Large intestine (tissue), 12 donors: ENCODE data around the gene BCAT1. TPM values are rescaled to one million over a fixed set of nuclear protein-coding genes. Genes with fewer than 3 reads are reported as not detected.

Experiments
- DNase-seq, 2 donors: peaks; one replicate each; pipeline versions ENCODE4 v3.0.0 to v3.0.0-alpha.2; 2013
- H3K27ac ChIP-seq: one replicate; pipeline ENCODE4 v1.5.1; 2013; ENCODE audit warnings: low read length
- H3K27me3 ChIP-seq: 2 replicates; pipeline ENCODE4 v1.6.1; 2013; ENCODE audit warnings: low read length; ENCODE audit not compliant: control insufficient read depth, insufficient read depth
- H3K36me3 ChIP-seq: 2 replicates; pipeline ENCODE4 v1.6.1; 2013; ENCODE audit warnings: low read length; ENCODE audit not compliant: control insufficient read depth, insufficient read depth
- H3K4me1 ChIP-seq: one replicate; pipeline ENCODE4 v1.6.1; 2013; ENCODE audit warnings: low read length; ENCODE audit not compliant: control insufficient read depth, insufficient read depth
- H3K4me3 ChIP-seq: one replicate; pipeline ENCODE4 v1.5.1; 2013; ENCODE audit warnings: low read length
- H3K9me3 ChIP-seq: one replicate; pipeline ENCODE4 v1.6.1; 2013; ENCODE audit warnings: mild to moderate bottlenecking, low read depth, low read length, moderate library complexity; ENCODE audit not compliant: control insufficient read depth
- WGBS: methylation state at CpG from one replicate; pipeline ENCODE4 v1.1.5; 2013; ENCODE audit warnings: low lambda C conversion rate; ENCODE audit not compliant: insufficient coverage; 5-methylcytosine and 5-hydroxymethylcytosine counted together
- long read RNA-seq, 11 donors: transcript quantifications; one replicate each; lab custom pipeline, GENCODE V29; 2026
- polyA plus RNA-seq: library from polyadenylated mRNA; unstranded; fragments of 120-200 nt; gene quantifications from one replicate; pipeline ENCODE4 v1.2.1, GENCODE V29; 2013

The BCAT1 gene, protein sequence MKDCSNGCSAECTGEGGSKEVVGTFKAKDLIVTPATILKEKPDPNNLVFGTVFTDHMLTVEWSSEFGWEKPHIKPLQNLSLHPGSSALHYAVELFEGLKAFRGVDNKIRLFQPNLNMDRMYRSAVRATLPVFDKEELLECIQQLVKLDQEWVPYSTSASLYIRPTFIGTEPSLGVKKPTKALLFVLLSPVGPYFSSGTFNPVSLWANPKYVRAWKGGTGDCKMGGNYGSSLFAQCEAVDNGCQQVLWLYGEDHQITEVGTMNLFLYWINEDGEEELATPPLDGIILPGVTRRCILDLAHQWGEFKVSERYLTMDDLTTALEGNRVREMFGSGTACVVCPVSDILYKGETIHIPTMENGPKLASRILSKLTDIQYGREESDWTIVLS
- 6.1 TPM for polyA plus RNA-seq
- long read RNA-seq, donor 1: 0 reads
- long read RNA-seq, donor 2, full-length matches to known transcripts: 3 of 3 reads
- long read RNA-seq, donor 2, partial matches to known transcripts: 0 of 3 reads
- long read RNA-seq, donor 2, other reads (novel, unspliced or antisense): 0 of 3 reads
- long read RNA-seq, donor 3: 0 reads
- long read RNA-seq, donor 4: 0 reads
- long read RNA-seq, donor 5: 0 reads
- long read RNA-seq, donor 6, full-length matches to known transcripts: 1 of 1 reads
- long read RNA-seq, donor 6, partial matches to known transcripts: 0 of 1 reads
- long read RNA-seq, donor 6, other reads (novel, unspliced or antisense): 0 of 1 reads
- long read RNA-seq, donor 7, full-length matches to known transcripts: 5 of 5 reads
- long read RNA-seq, donor 7, partial matches to known transcripts: 0 of 5 reads
- long read RNA-seq, donor 7, other reads (novel, unspliced or antisense): 0 of 5 reads
- long read RNA-seq, donor 8, full-length matches to known transcripts: 1 of 1 reads
- long read RNA-seq, donor 8, partial matches to known transcripts: 0 of 1 reads
- long read RNA-seq, donor 8, other reads (novel, unspliced or antisense): 0 of 1 reads
- long read RNA-seq, donor 9: 0 reads
- long read RNA-seq, donor 10, full-length matches to known transcripts: 2 of 2 reads
- long read RNA-seq, donor 10, partial matches to known transcripts: 0 of 2 reads
- long read RNA-seq, donor 10, other reads (novel, unspliced or antisense): 0 of 2 reads
- long read RNA-seq, donor 11, full-length matches to known transcripts: 3 of 3 reads
- long read RNA-seq, donor 11, partial matches to known transcripts: 0 of 3 reads
- long read RNA-seq, donor 11, other reads (novel, unspliced or antisense): 0 of 3 reads

DNA sequence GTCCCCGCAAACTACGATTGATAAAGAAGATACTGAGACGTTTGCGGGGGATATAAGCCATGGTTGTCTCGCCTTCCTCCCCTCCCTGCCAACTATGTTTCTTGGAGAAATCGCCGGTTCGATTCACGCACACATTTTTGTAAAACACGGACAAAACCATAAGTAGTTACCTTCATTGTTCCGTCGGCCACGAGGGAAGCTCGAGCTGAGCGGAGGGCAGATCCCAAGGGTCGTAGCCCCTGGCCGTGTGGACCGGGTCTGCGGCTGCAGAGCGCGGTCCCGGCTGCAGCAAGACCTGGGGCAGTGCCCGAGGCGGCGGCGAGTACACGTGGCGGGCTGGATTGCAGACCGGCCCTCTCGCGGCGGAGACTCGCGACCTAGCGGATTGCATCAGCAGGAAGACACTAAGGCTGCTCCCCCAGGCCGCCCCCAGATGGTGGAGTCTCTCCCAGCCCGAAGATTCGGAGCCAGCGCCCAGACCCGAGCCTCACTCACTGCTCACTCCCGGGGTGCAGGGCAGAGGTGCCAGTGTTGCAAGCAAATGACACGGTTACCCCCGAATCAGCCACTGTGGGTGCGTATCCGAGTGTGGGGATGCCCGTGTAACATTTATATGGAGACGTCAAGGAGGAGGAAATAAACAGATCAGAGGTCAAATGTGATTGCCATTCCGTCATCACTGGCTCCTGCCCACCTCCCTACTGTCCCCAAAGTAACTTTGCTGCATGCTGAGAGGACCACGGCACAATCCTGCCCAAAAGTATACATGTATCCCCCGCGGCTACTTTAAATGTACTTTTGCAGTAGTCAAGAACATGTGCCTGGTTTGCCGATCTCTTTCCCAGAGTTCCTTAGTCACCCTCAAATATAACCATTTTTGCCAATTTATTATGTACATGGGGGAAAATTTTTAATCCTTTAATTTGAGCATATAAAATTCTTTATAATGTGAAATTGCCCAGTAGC is at the start of gene BCAT1:
Gene BCAT1, minus strand, starts transcription at position 345 of the 966 bp plus-strand sequence. Its CDS starts 169 bp downstream, at position 176.
- Histone ChIP-seq H3K27ac (peak within 1 kb of the TSS; percentile 37), H3K27me3 (peaks cover 32% of the 10 kb centered on the region), H3K9me3 (no peaks in the 10 kb centered on the region), H3K4me1 (no peaks in the 10 kb centered on the region), H3K4me3 (peak within 1 kb of the TSS; percentile 44), H3K36me3 (no peaks in the 10 kb centered on the region)
- WGBS: 0% methylated on average over 1 of the region's 52 CpGs
- peak; percentile 32 to 44 for DNase-seq

DNA sequence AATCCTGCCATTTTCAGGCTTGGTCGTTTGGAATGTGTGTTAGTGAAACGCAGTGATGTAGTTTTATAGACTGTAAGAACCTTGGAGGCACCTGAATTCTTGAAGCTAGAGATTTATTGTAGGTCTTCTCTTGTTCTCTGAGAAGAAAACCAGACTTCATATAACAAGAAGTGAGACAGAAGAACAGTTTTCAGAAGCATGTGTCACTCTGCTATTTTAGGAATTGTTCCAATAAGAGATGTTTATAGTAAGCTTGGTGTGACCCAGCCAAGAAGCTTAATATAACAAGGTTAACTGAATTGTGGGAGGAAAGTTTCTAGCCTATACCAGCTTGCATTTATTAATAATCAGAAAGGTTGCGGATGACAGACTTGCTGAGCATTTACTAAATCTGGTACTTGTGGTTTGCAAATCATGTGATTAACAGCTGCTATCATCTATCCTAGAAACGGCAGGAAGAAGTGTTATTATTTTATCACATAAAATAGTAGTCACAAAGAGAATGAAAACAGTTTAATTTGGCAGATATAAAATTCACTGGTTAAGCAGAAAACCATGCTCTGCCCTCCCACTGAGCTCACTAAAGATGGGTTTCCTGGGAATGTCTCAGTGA is 49.2 kb upstream of the BCAT1 start:
- Histone ChIP-seq H3K4me3 (no peak overlapping the region), H3K27me3 (no peaks in the 10 kb centered on the region), H3K4me1 (no peaks in the 10 kb centered on the region), H3K36me3 (no peaks in the 10 kb centered on the region), H3K27ac (no peak overlapping the region), H3K9me3 (no peaks in the 10 kb centered on the region)
- DNase-seq: no peak
- 33% methylated on average over 1 of the region's 4 CpGs for WGBS

DNA sequence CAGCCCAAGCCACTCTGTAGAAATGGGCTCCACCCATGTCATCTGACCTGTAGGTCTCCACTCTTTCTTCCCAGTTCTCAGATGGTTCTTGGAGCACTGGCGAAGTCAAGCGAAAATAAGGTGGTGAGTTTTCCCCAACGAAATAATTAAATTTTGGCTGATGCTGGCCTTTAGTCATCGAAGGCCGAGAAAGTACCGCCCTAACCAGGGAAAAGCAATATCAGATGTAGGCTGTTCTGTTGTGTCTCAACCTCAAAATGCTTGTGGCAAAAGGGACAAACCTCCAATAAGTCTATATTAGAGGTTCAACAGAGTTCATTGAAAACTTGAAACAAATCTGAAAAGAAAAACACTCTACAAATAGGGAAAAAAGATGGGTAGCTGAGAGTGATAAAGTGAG is 48.6 kb upstream of the BCAT1 start:
- no peak overlapping the region for H3K4me3 ChIP-seq
- H3K36me3 ChIP-seq: no peaks in the 10 kb centered on the region
- no peak for DNase-seq
- H3K4me1 ChIP-seq: no peaks in the 10 kb centered on the region
- 94% methylated on average over 3 of the region's 6 CpGs for WGBS
- H3K9me3 ChIP-seq: no peaks in the 10 kb centered on the region
- no peak overlapping the region for H3K27ac ChIP-seq
- no peaks in the 10 kb centered on the region for H3K27me3 ChIP-seq

DNA sequence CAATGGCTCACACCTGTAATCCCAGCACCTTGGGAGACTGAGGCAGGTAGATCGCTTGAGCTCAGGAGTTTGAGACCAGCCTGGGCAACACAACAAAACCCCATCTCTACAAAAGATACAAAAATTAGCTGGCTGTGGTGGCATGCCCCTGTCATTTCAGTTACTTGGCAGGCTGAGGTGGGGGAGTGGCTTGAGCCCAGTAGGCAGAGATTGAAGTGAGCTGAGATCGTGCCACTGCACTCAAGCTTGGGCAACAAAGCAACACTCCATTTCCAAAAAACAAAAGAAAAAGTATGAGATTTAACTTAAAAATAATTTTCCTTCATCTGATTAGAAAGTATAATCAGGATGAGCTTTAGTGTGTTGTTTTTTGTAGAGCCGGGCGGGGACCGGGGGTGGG is 47.9 kb upstream of the BCAT1 start:
- Histone ChIP-seq H3K27ac (no peak overlapping the region), H3K4me3 (no peak overlapping the region), H3K36me3 (no peaks in the 10 kb centered on the region), H3K4me1 (no peaks in the 10 kb centered on the region), H3K9me3 (no peaks in the 10 kb centered on the region), H3K27me3 (no peaks in the 10 kb centered on the region)
- WGBS: 100% methylated on average over 1 of the region's 5 CpGs
- no peak for DNase-seq

DNA sequence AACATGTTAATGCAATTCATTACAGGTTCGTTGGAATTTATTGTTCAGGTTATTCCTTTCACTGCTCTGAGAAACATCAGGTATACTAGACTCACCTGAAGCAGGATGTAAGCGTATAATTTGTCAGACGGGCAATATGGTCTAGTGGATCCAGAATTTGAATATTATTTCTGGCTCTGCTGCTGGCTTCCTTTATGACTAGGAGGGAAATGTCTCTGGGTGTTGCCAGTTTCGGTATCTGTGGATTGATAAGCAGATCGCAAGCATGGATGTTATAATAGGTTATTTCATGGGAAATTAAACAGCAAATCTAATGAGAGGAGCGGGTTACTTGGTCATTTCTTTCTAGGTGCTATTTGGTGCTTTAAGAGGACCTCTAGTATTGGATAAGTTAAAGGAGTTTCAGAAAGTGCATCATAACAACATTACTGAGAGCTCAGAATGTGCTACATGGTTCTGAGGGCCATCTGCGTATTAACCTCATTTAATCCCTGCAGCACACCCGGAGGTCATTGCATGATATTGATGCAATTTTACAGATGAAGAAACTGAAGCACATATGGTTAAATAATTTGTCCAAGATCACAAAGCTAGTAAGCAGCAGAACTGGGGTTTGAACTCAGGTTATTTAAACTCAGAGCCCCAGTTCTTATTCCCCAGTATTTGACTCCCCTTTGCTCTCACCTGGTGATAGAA is 47.3 kb upstream of the BCAT1 start:
- Histone ChIP-seq H3K27me3 (no peaks in the 10 kb centered on the region), H3K4me1 (no peaks in the 10 kb centered on the region), H3K27ac (no peak overlapping the region), H3K4me3 (no peak overlapping the region), H3K36me3 (no peaks in the 10 kb centered on the region), H3K9me3 (no peaks in the 10 kb centered on the region)
- WGBS: 60% methylated on average over 1 of the region's 8 CpGs
- no peak for DNase-seq

DNA sequence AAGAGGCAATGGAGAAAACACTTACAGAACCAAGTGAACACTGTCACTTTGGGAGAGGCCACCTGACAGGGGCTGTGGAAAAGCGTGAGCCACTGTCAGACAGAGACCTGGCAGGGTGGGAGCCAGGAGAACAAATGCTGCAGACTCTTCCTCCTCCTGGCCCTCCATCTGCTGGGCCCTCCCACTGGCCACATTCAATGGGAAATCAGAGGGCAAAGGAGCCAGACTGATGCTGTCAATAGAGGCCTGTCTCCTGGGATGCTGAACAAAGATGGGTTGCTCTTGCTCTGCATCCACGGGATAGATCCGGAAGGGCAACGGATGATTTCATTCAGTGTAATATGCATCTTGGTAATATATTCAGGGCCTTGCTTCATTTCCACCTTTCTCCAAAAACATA is 44.9 kb upstream of the BCAT1 start:
- Histone ChIP-seq H3K36me3 (no peaks in the 10 kb centered on the region), H3K27me3 (no peaks in the 10 kb centered on the region), H3K9me3 (no peaks in the 10 kb centered on the region), H3K27ac (no peak overlapping the region), H3K4me3 (no peak overlapping the region), H3K4me1 (no peaks in the 10 kb centered on the region)
- DNase-seq: no peak
- WGBS: no CpG with 5 or more reads among the region's 4 CpGs

DNA sequence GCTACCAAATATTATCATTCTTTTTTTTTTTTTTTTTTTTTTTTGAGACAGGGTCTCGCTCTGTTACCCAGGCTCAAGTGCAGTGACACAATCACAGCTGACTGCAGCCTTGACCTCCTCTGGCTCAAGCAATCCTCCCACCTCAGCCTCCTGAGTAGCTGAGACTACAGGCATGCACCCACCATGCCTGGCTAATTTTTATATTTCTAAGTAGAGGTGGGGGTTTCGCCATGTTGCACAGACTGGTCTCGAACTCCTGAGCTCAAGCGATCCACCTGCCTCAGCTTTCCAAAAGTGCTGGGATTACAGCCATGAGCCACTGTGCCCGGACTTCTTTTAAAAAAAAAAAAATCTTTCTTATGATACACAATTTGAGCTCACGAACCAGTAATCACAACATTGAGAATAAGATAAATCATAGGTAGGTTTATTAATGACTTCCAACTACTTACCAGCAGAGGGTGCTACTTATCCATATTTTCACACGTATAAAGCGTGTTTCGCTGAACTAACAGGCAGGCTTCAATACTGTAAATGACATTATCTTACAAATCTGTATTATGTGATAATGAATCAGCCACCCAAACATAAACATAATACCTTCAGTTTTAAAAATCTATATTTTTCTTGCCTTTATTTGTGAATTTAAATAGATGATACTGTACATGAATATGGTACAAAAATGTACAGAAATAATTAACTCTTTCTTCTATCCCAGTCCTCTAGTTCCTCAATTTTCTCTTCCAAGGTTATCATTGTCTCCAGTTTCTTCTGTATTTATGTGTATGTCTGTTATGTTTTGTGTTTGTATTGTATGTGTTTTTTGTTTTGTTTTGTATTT is 42.5 kb upstream of the BCAT1 start:
- DNase-seq: peak; percentile 26 to 34
- H3K4me3 ChIP-seq: no peak overlapping the region
- no peaks in the 10 kb centered on the region for H3K4me1 ChIP-seq
- no peaks in the 10 kb centered on the region for H3K36me3 ChIP-seq
- H3K27ac ChIP-seq: no peak overlapping the region
- H3K9me3 ChIP-seq: no peaks in the 10 kb centered on the region
- WGBS: 0% methylated on average over 1 of the region's 9 CpGs
- H3K27me3 ChIP-seq: no peaks in the 10 kb centered on the region

DNA sequence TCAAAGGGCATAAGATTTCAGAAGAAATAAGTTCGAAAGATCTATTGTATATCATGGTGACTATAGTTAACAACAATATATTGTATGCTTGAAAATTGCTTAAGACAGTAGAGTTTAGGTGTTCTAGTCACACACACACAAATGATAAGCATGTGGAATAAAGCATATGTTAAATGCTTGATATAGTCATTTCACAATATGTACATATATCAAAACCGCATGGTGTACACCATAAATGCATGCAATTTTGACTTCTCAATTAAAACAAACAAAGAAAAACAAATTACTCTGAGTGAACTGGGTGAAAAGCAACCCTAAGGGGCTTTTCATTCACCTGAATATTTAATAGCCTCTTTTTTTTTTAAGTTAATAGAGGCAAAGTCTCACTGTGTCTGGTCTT is 40.3 kb upstream of the BCAT1 start:
- no peak for DNase-seq
- no peaks in the 10 kb centered on the region for H3K27me3 ChIP-seq
- no peak overlapping the region for H3K27ac ChIP-seq
- H3K9me3 ChIP-seq: no peaks in the 10 kb centered on the region
- WGBS: 100% methylated on average over 1 of the region's 2 CpGs
- no peak overlapping the region for H3K4me3 ChIP-seq
- no peaks in the 10 kb centered on the region for H3K4me1 ChIP-seq
- H3K36me3 ChIP-seq: no peaks in the 10 kb centered on the region
